HPDE6-E6E7 (cell line): ENCODE measurements around the gene TENM3.

Source experiments
- DNase-seq: peaks from one replicate; pipeline ENCODE4 v3.0.0; 2011; ENCODE audit warnings: missing footprints; ENCODE audit errors: extremely low spot score

TENM3 gene

GRCh38 chr4:182254026-182254780 lies 11.0 kb downstream of the TENM3 start:
- DNase-seq, result no peak

GRCh38 chr4:182255441-182256190 lies 12.4 kb downstream of the TENM3 start:
- no peak for DNase-seq

GRCh38 chr4:182257016-182257415 lies 13.8 kb downstream of the TENM3 start:
- no peak for DNase-seq

GRCh38 chr4:182257503-182257902 lies 14.3 kb downstream of the TENM3 start:
- DNase-seq, result no peak

- no peak for DNase-seq
Measured at GRCh38 chr4:182258441-182259000, 15.3 kb downstream of the TENM3 start.

- DNase-seq, result no peak
Measured at GRCh38 chr4:182261651-182262223, 18.5 kb downstream of the TENM3 start.

GRCh38 chr4:182263562-182263961 lies 20.4 kb downstream of the TENM3 start:
- DNase-seq, result no peak

- DNase-seq, result no peak
Measured at GRCh38 chr4:182264139-182264752, 21.0 kb downstream of the TENM3 start.

GRCh38 chr4:182265881-182266280 lies 22.7 kb downstream of the TENM3 start:
- DNase-seq, result no peak

- DNase-seq, result no peak
Measured at GRCh38 chr4:182267048-182267447, 23.8 kb downstream of the TENM3 start.

GRCh38 chr4:182268966-182269365 lies 25.8 kb downstream of the TENM3 start:
- no peak for DNase-seq

GRCh38 chr4:182271731-182272130 lies 28.5 kb downstream of the TENM3 start:
- DNase-seq, result no peak

GRCh38 chr4:182272151-182272550 lies 28.9 kb downstream of the TENM3 start:
- DNase-seq, result no peak

GRCh38 chr4:182273191-182273935 lies 30.2 kb downstream of the TENM3 start:
- no peak for DNase-seq

GRCh38 chr4:182276210-182277109 lies 33.3 kb downstream of the TENM3 start:
- no peak for DNase-seq

- DNase-seq, result no peak
Measured at GRCh38 chr4:182277377-182277776, 34.2 kb downstream of the TENM3 start.

GRCh38 chr4:182278729-182279128 lies 35.5 kb downstream of the TENM3 start:
- DNase-seq, result no peak

- DNase-seq, result no peak
Measured at GRCh38 chr4:182280436-182281111, 37.4 kb downstream of the TENM3 start.

GRCh38 chr4:182286035-182286434 lies 42.8 kb downstream of the TENM3 start:
- no peak for DNase-seq

GRCh38 chr4:182286931-182287330 lies 43.7 kb downstream of the TENM3 start:
- DNase-seq, result no peak
